MM.1S (cell line): Measurements from ENCODE around the gene PTPRR.

Experiments used
- CTCF ChIP-seq: fragments of 300-600 bp; sonication (generic); IDR thresholded peaks from 2 replicates; pipeline ENCODE4 v1.5.1; 2016; ENCODE audit warnings: antibody characterized with exemption, low read length, mixed read lengths
- EZH2 ChIP-seq: fragments of 300-600 bp; sonication (generic); optimal IDR thresholded peaks from 2 replicates; pipeline ENCODE3; 2017; ENCODE audit warnings: low read depth, mild to moderate bottlenecking, antibody characterized with exemption, low read length, mixed read lengths

DNA sequence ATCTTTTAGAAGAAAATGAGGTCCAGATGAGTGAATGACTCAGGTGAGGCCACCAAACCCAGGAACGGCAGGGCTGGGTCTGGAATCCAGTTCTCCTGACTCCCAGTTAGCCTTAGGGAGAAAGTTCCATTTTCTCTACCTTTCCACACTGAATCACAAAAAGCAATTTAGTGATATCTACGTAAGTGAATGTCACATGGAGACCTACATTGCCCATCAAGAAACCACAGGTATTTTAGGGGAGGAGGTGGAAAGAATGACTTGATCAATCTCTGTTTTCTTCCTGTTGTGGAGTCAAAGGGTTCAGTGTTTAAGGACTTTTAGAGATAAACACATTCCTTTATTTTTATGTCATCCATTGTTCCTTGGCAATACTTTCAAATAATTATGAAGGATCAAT is 176.4 kb downstream of the PTPRR start:
- no peak for TF ChIP-seq CTCF
- no peak for TF ChIP-seq EZH2
